GM10266 (cell line): ENCODE results near the gene BAZ2B.

ENCODE experiments used
- DNase-seq: peaks from one replicate; pipeline ENCODE4 v3.0.0; 2012; ENCODE audit errors: extremely low spot score
- TF ChIP-seq, protein P1 (sequence below): IDR thresholded peaks from 2 replicates; pipeline ENCODE4 v1.5.1; 2012; ENCODE audit warnings: mild to moderate bottlenecking, low read depth; ENCODE audit not compliant: control insufficient read depth, insufficient read depth; ENCODE audit errors: missing control alignments

BAZ2B gene

DNA sequence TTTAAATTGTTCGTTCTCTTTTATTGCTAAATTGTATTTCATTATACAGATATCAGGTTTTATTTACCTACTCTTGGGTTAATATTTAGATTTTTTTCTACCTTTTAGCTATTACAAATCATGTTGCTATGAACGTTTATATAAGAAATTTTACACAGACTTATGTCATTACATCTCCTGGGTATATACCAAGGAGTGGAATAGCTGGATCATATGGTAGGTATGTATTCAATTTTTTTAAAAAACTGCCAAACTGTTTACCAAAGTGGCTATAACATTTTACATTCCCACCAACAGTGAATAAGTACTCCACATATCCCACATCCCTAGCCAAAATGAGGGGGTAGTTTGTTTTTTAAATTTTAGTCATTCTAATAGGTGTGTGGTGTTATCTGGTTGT lies 32.3 kb upstream of the BAZ2B start:
- no peak for DNase-seq
- TF ChIP-seq, protein P1, sequence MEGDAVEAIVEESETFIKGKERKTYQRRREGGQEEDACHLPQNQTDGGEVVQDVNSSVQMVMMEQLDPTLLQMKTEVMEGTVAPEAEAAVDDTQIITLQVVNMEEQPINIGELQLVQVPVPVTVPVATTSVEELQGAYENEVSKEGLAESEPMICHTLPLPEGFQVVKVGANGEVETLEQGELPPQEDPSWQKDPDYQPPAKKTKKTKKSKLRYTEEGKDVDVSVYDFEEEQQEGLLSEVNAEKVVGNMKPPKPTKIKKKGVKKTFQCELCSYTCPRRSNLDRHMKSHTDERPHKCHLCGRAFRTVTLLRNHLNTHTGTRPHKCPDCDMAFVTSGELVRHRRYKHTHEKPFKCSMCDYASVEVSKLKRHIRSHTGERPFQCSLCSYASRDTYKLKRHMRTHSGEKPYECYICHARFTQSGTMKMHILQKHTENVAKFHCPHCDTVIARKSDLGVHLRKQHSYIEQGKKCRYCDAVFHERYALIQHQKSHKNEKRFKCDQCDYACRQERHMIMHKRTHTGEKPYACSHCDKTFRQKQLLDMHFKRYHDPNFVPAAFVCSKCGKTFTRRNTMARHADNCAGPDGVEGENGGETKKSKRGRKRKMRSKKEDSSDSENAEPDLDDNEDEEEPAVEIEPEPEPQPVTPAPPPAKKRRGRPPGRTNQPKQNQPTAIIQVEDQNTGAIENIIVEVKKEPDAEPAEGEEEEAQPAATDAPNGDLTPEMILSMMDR, result no peak

DNA sequence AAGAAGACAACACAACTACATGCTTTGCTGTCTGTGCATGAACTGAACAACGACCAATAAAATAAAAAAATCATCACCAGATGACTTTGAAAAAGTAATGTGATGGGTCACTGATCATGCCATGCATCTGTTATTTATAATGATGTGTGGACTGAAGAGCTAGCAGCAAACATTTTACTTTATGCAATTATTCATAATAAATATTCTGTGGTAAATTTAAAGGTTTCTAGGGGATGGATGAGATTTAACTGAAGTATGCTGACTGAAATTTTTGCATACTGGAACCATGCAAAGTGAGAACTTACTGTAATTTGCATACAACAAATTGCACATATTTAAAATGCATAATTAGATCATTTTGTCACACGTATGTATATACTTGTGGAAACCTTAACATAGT lies 31.3 kb upstream of the BAZ2B start:
- no peak for DNase-seq
- TF ChIP-seq, protein P1, result no peak

GRCh38 chr2:159640176-159640575 lies 23.8 kb upstream of the BAZ2B start:
- no peak for DNase-seq

DNA sequence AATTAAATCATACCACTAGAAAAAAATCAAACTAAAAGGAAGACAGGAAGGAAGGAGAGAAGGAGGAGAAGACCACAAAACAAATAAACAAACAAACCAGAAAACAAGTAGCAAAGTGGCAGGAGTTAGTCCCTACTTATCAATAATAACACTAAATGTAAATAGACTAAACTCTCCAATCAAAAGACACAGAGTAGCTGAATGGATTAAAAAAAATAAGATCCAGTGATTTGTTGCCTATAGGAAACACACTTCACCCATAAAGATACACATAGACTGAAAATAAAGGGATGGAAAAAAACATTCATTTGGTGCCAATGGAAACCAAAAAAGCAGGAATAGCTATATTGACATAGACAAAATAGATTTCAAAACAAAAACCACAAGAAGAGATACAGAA lies 23.4 kb upstream of the BAZ2B start:
- TF ChIP-seq, protein P1, result no peak
- no peak for DNase-seq

More at GRCh38 chr2:159640176-159640575, 23.8 kb upstream of the BAZ2B start:
- TF ChIP-seq, protein P1, result no peak

DNA sequence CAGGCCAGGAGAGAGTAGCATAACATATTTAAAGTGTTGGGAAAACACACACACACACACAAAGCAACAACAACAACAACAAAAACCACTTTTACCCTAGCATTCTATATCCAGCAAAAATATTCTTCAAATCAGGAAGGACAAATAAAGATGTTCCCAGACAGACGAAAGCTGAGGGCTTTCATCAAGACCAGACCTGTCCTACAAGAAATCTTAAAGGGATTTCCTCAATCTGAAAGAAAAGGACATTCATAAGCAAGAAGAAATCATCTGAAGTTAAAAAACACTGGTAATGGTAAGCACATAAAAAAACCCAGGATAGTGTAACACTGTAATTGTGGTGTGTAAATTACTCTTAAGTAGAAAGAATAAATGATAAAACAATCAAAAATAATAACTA lies 22.7 kb upstream of the BAZ2B start:
- TF ChIP-seq, protein P1, result no peak
- DNase-seq, result no peak

- TF ChIP-seq, protein P1, result no peak
- DNase-seq, result no peak
Observed at GRCh38 chr2:159637988-159638501, 21.7 kb upstream of the BAZ2B start.

DNA sequence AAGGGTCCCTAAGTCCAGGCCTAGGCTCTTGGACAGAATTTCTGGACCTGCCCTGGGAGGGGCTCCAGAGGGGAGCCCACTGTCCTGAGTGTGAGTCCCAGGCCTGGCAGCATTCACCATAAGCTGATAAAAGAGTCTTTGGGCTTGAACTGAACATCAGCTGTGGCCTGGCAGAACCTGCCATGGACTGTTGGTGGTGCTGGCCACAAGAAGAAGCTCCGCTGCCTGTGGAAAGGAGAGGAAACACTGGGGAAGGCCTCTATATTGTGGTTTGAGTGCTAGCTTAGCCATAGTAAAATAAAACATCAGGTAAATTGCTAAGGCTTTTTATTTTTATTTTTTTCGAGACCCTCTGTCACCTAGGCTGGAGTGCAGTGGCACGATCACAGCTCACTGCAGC lies 20.9 kb upstream of the BAZ2B start:
- no peak for DNase-seq
- TF ChIP-seq, protein P1, result no peak
